Articular chondrocyte of knee joint (primary cell): ENCODE measurements around the gene PEA15. TPM values are rescaled to one million over a fixed set of nuclear protein-coding genes. Genes with fewer than 3 reads are reported as not detected.

Experiments used
- total RNA-seq: library from RNA; depleted of rRNA; stranded (reverse); fragments of >200 nt; gene quantifications from 2 replicates; pipeline ENCODE4 v1.2.3, GENCODE V29; 2012

PEA15 gene
- total RNA-seq, result 258 and 280 TPM in 2 replicates

GRCh38 chr1:160205242-160206035 is at the start of gene PEA15:
Gene PEA15 (plus strand): TSS chr1:160205384. CDS start chr1:160211545, 6,161 bp downstream.

GRCh38 chr1:160189649-160190625 is 15.2 kb upstream of the PEA15 start, which contains the start of gene CASQ1:
Gene CASQ1 (plus strand): TSS chr1:160190575. CDS start chr1:160190752, 177 bp downstream.

GRCh38 chr1:160261893-160262794 is 57.0 kb downstream of the PEA15 start, which contains the start of gene DCAF8:
Gene DCAF8 (minus strand): TSS chr1:160262549. CDS start chr1:160244008, 18,541 bp downstream.

Other genes with a start within 250 kb of the PEA15 start
- gene PIGM, start 173.4 kb upstream of the PEA15 start, total RNA-seq, result 7.4 and 8.6 TPM in 2 replicates
- gene KCNJ10, start 135.2 kb upstream of the PEA15 start, total RNA-seq, result not detected in 2 replicates
- gene KCNJ9, start 123.8 kb upstream of the PEA15 start, total RNA-seq, result under 0.01 and 0.11 TPM in 2 replicates
- 19.9 and 20.2 TPM in 2 replicates for gene IGSF8, start 106.8 kb upstream of the PEA15 start, total RNA-seq
- 0.22 and 0.91 TPM in 2 replicates for gene ATP1A2, start 89.6 kb upstream of the PEA15 start, total RNA-seq
- not detected in 2 replicates for gene ATP1A4, start 53.8 kb upstream of the PEA15 start, total RNA-seq
- gene CASQ1, start 14.8 kb upstream of the PEA15 start, total RNA-seq, result 0.32 and 0.65 TPM in 2 replicates
- gene DCAF8, start 57.2 kb downstream of the PEA15 start, total RNA-seq, result 82.7 and 95.8 TPM in 2 replicates
- gene PEX19, start 79.7 kb downstream of the PEA15 start, total RNA-seq, result 55.7 and 60.0 TPM in 2 replicates
- gene COPA, start 137.9 kb downstream of the PEA15 start, total RNA-seq, result 268 and 285 TPM in 2 replicates
- 116 and 123 TPM in 2 replicates for gene NCSTN, start 138.0 kb downstream of the PEA15 start, total RNA-seq
- gene NHLH1, start 161.7 kb downstream of the PEA15 start, total RNA-seq, result under 0.01 TPM in 2 replicates
- gene VANGL2, start 195.2 kb downstream of the PEA15 start, total RNA-seq, result not detected in 2 replicates